Upper lobe of left lung (tissue), 6 donors: ENCODE measurements around the gene ALPG. TPM values are rescaled to one million over a fixed set of nuclear protein-coding genes. Genes with fewer than 3 reads are reported as not detected.

Source experiments
- ATAC-seq, 2 donors: fragments of 200-7000 bp; cut with Tn5 transposase; one replicate each; pipeline ENCODE4 v1.9.1; 2022; ENCODE audit warnings: mild to moderate bottlenecking in 2 of 2, moderate library complexity in 2 of 2; ENCODE audit not compliant: low FRiP score in 2 of 2
- DNase-seq, 2 donors: peaks; one replicate each; pipeline ENCODE4 v3.0.0-alpha.2; 2019 to 2020
- H3K27ac ChIP-seq, 4 donors: fragments of 200-600 bp; sonication (generic); one replicate each; pipeline ENCODE4 v1.5.1; 2016 to 2019
- H3K27me3 ChIP-seq, 4 donors: fragments of 200-600 bp; sonication (generic); one replicate each; pipeline ENCODE4 v1.5.1; 2017 to 2019
- H3K36me3 ChIP-seq, 4 donors: fragments of 200-600 bp; sonication (generic); one replicate each; pipeline ENCODE4 v1.5.1; 2016 to 2019
- H3K4me1 ChIP-seq, 4 donors: fragments of 200-600 bp; sonication (generic); one replicate each; pipeline ENCODE4 v1.5.1; 2018 to 2019
- H3K4me3 ChIP-seq, 4 donors: fragments of 200-600 bp; sonication (generic); one replicate each; pipeline ENCODE4 v1.5.1; 2017 to 2019; ENCODE audit warnings: mild to moderate bottlenecking in 2 of 4, moderate library complexity in 1 of 4
- H3K9me3 ChIP-seq, 4 donors: fragments of 200-600 bp; sonication (generic); one replicate each; pipeline ENCODE4 v1.5.1; 2018 to 2019
- CTCF ChIP-seq, 6 experiments: fragments of 450-650 bp in 4 of 6; fragments of 200-600 bp in 2 of 6; sonication (generic) in 2 of 6; IDR thresholded peaks; one replicate each; pipeline ENCODE4 v1.5.1; 2016 to 2019; ENCODE audit warnings: antibody characterized with exemption in 6 of 6
- EP300 ChIP-seq, 4 donors: sonication (generic); formaldehyde crosslinking; IDR thresholded peaks; one replicate each; pipeline ENCODE4 v1.5.1; 2017; ENCODE audit warnings: antibody characterized with exemption in 4 of 4, control low read depth in 2 of 4
- POLR2A ChIP-seq, 4 donors: fragments of 450-650 bp; IDR thresholded peaks; one replicate each; pipeline ENCODE4 v1.5.1; 2016 to 2017; ENCODE audit warnings: antibody characterized with exemption in 4 of 4, mild to moderate bottlenecking in 2 of 4
- POLR2AphosphoS5 ChIP-seq, 2 donors: sonication (generic); formaldehyde crosslinking; IDR thresholded peaks; one replicate each; pipeline ENCODE4 v1.5.1; 2017; ENCODE audit warnings: antibody characterized with exemption in 2 of 2
- WGBS, 2 donors: methylation state at CpG; one replicate each; pipeline ENCODE4 v1.1.5; 2017 to 2018; 5-methylcytosine and 5-hydroxymethylcytosine counted together
- total RNA-seq, 6 donors: library from RNA; depleted of rRNA in 4 of 6; stranded (reverse); fragments of >200 nt in 4 of 6; gene quantifications; one replicate each; pipeline versions ENCODE4 v1.1.0 to v1.2.1, GENCODE V29; 2016 to 2021
- donor health status: DM: no; HTN: no; CAD: no; lungs with moderate emphysema.
- donor health status: DM: no; HTN: yes; CAD: no; lungs with severe emphysema.

Gene ALPG
- total RNA-seq, 6 donors from 2014 or later, result 0.91 to 2.3 (median 1.4) TPM; not detected in 2

GRCh38 chr2:232436381-232437194 is 29.9 kb downstream of the ALPG start:
- Histone ChIP-seq H3K9me3 (no peaks in the 10 kb centered on the region), H3K4me1 (peaks cover 0 to 6% (median 3%) of the 10 kb centered on the region in 4 donors), H3K4me3 (no peak overlapping the region), H3K36me3 (no peaks in the 10 kb centered on the region), H3K27me3 (no peaks in the 10 kb centered on the region), H3K27ac (no peak overlapping the region)
- WGBS, 2 donors, result 83 to 87% methylated on average over 15 of the region's 15 CpGs
- ATAC-seq (no peak), DNase-seq (peak in 1 of 2 donors; percentile 12)
- no peak for TF ChIP-seq EP300 (IDR thresholded peaks at IDR 0.05)

GRCh38 chr2:232437195-232437571 is 30.5 kb downstream of the ALPG start:
- ATAC-seq (no peak), DNase-seq (peak in 1 of 2 donors; percentile 17)
- H3K4me1 ChIP-seq, result peaks cover 0 to 6% (median 3%) of the 10 kb centered on the region in 4 donors
- H3K27me3 ChIP-seq, result no peaks in the 10 kb centered on the region
- WGBS, 2 donors, result 75 to 88% methylated on average over 11 to 12 of the region's 12 CpGs
- H3K27ac ChIP-seq, result no peak overlapping the region
- H3K9me3 ChIP-seq, result no peaks in the 10 kb centered on the region
- TF ChIP-seq POLR2AphosphoS5 (IDR thresholded peaks at IDR 0.05) (no peak), EP300 (IDR thresholded peaks at IDR 0.05) (no peak), CTCF (IDR thresholded peaks at IDR 0.05) (no peak), POLR2A (IDR thresholded peaks at IDR 0.05) (no peak)
- no peaks in the 10 kb centered on the region for H3K36me3 ChIP-seq
- no peak overlapping the region for H3K4me3 ChIP-seq

- peaks cover 0 to 6% (median 3%) of the 10 kb centered on the region in 4 donors for H3K4me1 ChIP-seq
- no peak overlapping the region for H3K27ac ChIP-seq
- no peak for ATAC-seq
- H3K4me3 ChIP-seq, result no peak overlapping the region
- H3K9me3 ChIP-seq, result no peaks in the 10 kb centered on the region
- H3K27me3 ChIP-seq, result no peaks in the 10 kb centered on the region
- WGBS, 2 donors, result 85 to 86% methylated on average over 12 of the region's 12 CpGs
- TF ChIP-seq EP300 (IDR thresholded peaks at IDR 0.05) (no peak), POLR2AphosphoS5 (IDR thresholded peaks at IDR 0.05) (no peak), POLR2A (IDR thresholded peaks at IDR 0.05) (no peak), CTCF (IDR thresholded peaks at IDR 0.05) (no peak)
- no peaks in the 10 kb centered on the region for H3K36me3 ChIP-seq
- no peak for DNase-seq
Measured at GRCh38 chr2:232438091-232438490, 31.4 kb downstream of the ALPG start.

- ATAC-seq, result peak; percentile 41 to 76
- no peak overlapping the region for H3K27ac ChIP-seq
- H3K36me3 ChIP-seq, result no peaks in the 10 kb centered on the region
- no peaks in the 10 kb centered on the region for H3K27me3 ChIP-seq
- 73 to 84% methylated on average over 4 to 19 of the region's 22 CpGs for WGBS, 2 donors
- TF ChIP-seq EP300 (IDR thresholded peaks at IDR 0.05) (no peak), CTCF (IDR thresholded peaks at IDR 0.05) (peak in 5 of 6 experiments; percentile 37 to 62 (median 51))
- peaks cover 0 to 6% (median 3%) of the 10 kb centered on the region in 4 donors for H3K4me1 ChIP-seq
- no peaks in the 10 kb centered on the region for H3K9me3 ChIP-seq
- H3K4me3 ChIP-seq, result no peak overlapping the region
- peak; percentile 16 to 70 for DNase-seq
Measured at GRCh38 chr2:232438951-232439757, 32.5 kb downstream of the ALPG start.

- H3K36me3 ChIP-seq, result no peaks in the 10 kb centered on the region
- TF ChIP-seq CTCF (IDR thresholded peaks at IDR 0.05), result peak in 1 of 6 experiments; percentile 30
- TF ChIP-seq POLR2A (IDR thresholded peaks at IDR 0.05), result no peak
- H3K27ac ChIP-seq, result no peak overlapping the region
- no peak overlapping the region for H3K4me3 ChIP-seq
- H3K9me3 ChIP-seq, result no peaks in the 10 kb centered on the region
- 43 to 83% methylated on average over 1 to 2 of the region's 5 CpGs for WGBS, 2 donors
- DNase-seq (peak; percentile 11 to 48), ATAC-seq (no peak)
- H3K4me1 ChIP-seq, result peaks cover 0 to 6% (median 3%) of the 10 kb centered on the region in 4 donors
- H3K27me3 ChIP-seq, result no peaks in the 10 kb centered on the region
Measured at GRCh38 chr2:232439758-232440135, 33.1 kb downstream of the ALPG start.
